Keratinocyte (primary cell): ENCODE measurements around the gene SNX30. TPM values are rescaled to one million over a fixed set of nuclear protein-coding genes. Genes with fewer than 3 reads are reported as not detected.

Experiments used
- DNase-seq: peaks from one replicate; pipeline ENCODE4 v3.0.0-alpha.2; 2011; ENCODE audit warnings: low read depth, missing footprints, low spot score
- FAIRE-seq: peaks from 2 replicates; lab custom pipeline; 2011; peaks lifted over from hg19 to GRCh38; lab: Jason Lieb, UNC
- H2AFZ ChIP-seq: 2 replicates; pipeline ENCODE4 v1.6.0; 2012; ENCODE audit warnings: low read length, control low read depth, inconsistent platforms; ENCODE audit not compliant: control insufficient read depth
- H3K27ac ChIP-seq: 2 replicates; pipeline ENCODE4 v1.5.1; 2011; ENCODE audit warnings: low read length; ENCODE audit not compliant: control insufficient read depth, insufficient read depth
- H3K27me3 ChIP-seq: 3 replicates; pipeline ENCODE4 v1.6.0; 2011; ENCODE audit warnings: low read length; ENCODE audit not compliant: control insufficient read depth, insufficient read depth; ENCODE audit errors: extremely low read depth
- H3K36me3 ChIP-seq, 2 experiments: 2 replicates in 1 of 2; 3 replicates in 1 of 2; pipeline ENCODE4 v1.5.1; 2011; ENCODE audit warnings: low read length in 2 of 2, mild to moderate bottlenecking in 1 of 2; ENCODE audit not compliant: control insufficient read depth in 2 of 2, insufficient read depth in 2 of 2; ENCODE audit errors: extremely low read depth in 1 of 2
- H3K4me1 ChIP-seq: 3 replicates; pipeline ENCODE4 v1.5.1; 2011; ENCODE audit warnings: low read length; ENCODE audit not compliant: control insufficient read depth, insufficient read depth; ENCODE audit errors: extremely low read depth
- H3K4me2 ChIP-seq: 3 replicates; pipeline ENCODE4 v1.6.0; 2011; ENCODE audit warnings: low read depth, low read length; ENCODE audit not compliant: control insufficient read depth, insufficient read depth; ENCODE audit errors: extremely low read depth
- H3K4me3 ChIP-seq, 3 experiments: fragments of 200-600 bp in 1 of 3; sonication (generic) in 1 of 3; 2 replicates in 2 of 3; 3 replicates in 1 of 3; pipeline ENCODE4 v1.5.1; 2011 to 2016; ENCODE audit warnings: low read length in 3 of 3, mild to moderate bottlenecking in 3 of 3, control low read depth in 2 of 3, inconsistent platforms in 1 of 3, low read depth in 1 of 3, mixed read lengths in 1 of 3, mixed run types in 1 of 3, moderate library complexity in 1 of 3; ENCODE audit not compliant: control insufficient read depth in 2 of 3, insufficient read depth in 2 of 3; ENCODE audit errors: extremely low read depth in 1 of 3
- H3K79me2 ChIP-seq: 2 replicates; pipeline ENCODE4 v1.6.0; 2012; ENCODE audit warnings: low read length; ENCODE audit not compliant: control insufficient read depth, insufficient read depth
- H3K9ac ChIP-seq: 3 replicates; pipeline ENCODE4 v1.6.0; 2011; ENCODE audit warnings: low read length; ENCODE audit not compliant: control insufficient read depth, insufficient read depth; ENCODE audit errors: extremely low read depth
- H3K9me1 ChIP-seq: 3 replicates; pipeline ENCODE4 v1.6.0; 2011; ENCODE audit warnings: low read length; ENCODE audit not compliant: control insufficient read depth, insufficient read depth; ENCODE audit errors: extremely low read depth
- H3K9me3 ChIP-seq: 2 replicates; pipeline ENCODE4 v1.5.1; 2012; ENCODE audit warnings: low read depth, low read length; ENCODE audit not compliant: control insufficient read depth
- H4K20me1 ChIP-seq: 3 replicates; pipeline ENCODE4 v1.6.0; 2011; ENCODE audit warnings: low read length; ENCODE audit not compliant: control insufficient read depth, insufficient read depth; ENCODE audit errors: extremely low read depth
- EZH2 ChIP-seq: IDR thresholded peaks from one replicate; pipeline ENCODE4 v1.6.1; 2012; ENCODE audit warnings: inconsistent platforms, mild to moderate bottlenecking, low read length, moderate library complexity
- dilution Hi-C: fragments of 300-500 bp; cut with MboI; formaldehyde crosslinking; loops from one replicate; pipeline ENCODE4 v1.7.0; 2020; ENCODE audit warnings: low sequenced_read_pairs; ENCODE audit not compliant: extremely low pct_ligation_motif_present
- polyA plus RNA-seq, 5 experiments: library from polyadenylated mRNA; depleted of rRNA in 3 of 5; stranded (reverse) in 3 of 5; stranded (forward) in 1 of 5; unstranded in 1 of 5; fragments of >200 nt; gene quantifications; 1 replicate in 1 of 5; 2 replicates in 3 of 5; 3 replicates in 1 of 5; pipeline versions ENCODE4 v1.2.1 to v1.2.3, GENCODE V29; 2011 to 2012; ENCODE audit warnings: missing spikeins in 2 of 5, low read depth in 1 of 5, low replicate concordance in 1 of 5
- TF ChIP-seq, protein P1 (sequence below), 3 experiments: IDR thresholded peaks in 1 of 3; conservative IDR thresholded peaks in 1 of 3; optimal IDR thresholded peaks in 1 of 3; 2 replicates in 2 of 3; 3 replicates in 1 of 3; pipeline versions ENCODE3 to v1.5.1; 2011; ENCODE audit warnings: low read length in 3 of 3, mild to moderate bottlenecking in 3 of 3, moderate library complexity in 2 of 3, control low read depth in 1 of 3, inconsistent platforms in 1 of 3; ENCODE audit not compliant: insufficient read depth in 2 of 3; ENCODE audit errors: extremely low read depth in 1 of 3

Gene SNX30
- polyA plus RNA-seq, 1 donor (not counting 4 experiments of a cell fraction or from before 2014, with no cell fraction given) = 9.0 TPM

DNA sequence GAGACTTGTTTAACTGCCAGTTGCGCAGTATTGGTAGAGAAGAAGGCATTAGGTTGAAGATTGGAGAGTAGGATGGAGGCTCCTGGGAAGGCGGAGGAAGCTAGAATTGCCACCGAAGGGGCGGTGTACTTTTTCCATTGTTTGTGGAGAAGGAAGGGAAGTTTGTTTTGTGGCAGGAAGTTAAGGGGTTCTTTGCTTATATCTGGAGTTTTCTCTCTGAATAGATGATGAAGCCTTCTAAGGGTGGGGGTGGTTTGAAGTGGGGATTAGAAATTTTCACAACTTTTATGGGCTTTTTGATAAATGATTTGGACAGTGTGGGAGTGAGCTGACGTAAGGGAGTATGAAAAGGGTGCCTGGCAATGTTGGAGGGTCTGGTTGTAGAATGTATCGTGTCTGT is 59.3 kb downstream of the SNX30 start:
- Histone ChIP-seq H3K9me1 (no peaks in the 10 kb centered on the region), H3K27ac (no peak overlapping the region), H2AFZ (no peak overlapping the region), H3K9ac (no peak overlapping the region), H3K27me3 (no peaks in the 10 kb centered on the region), H3K4me1 (peaks cover 5% of the 10 kb centered on the region), H3K4me3 (no peak overlapping the region), H3K4me2 (no peak overlapping the region), H3K36me3 (peaks cover 0 to 3% of the 10 kb centered on the region in 2 experiments), H3K9me3 (no peaks in the 10 kb centered on the region), H3K79me2 (peaks cover 6% of the 10 kb centered on the region), H4K20me1 (no peaks in the 10 kb centered on the region)
- dilution Hi-C loops = no loop called here
- DNase-seq = no peak
- TF ChIP-seq, protein P1, sequence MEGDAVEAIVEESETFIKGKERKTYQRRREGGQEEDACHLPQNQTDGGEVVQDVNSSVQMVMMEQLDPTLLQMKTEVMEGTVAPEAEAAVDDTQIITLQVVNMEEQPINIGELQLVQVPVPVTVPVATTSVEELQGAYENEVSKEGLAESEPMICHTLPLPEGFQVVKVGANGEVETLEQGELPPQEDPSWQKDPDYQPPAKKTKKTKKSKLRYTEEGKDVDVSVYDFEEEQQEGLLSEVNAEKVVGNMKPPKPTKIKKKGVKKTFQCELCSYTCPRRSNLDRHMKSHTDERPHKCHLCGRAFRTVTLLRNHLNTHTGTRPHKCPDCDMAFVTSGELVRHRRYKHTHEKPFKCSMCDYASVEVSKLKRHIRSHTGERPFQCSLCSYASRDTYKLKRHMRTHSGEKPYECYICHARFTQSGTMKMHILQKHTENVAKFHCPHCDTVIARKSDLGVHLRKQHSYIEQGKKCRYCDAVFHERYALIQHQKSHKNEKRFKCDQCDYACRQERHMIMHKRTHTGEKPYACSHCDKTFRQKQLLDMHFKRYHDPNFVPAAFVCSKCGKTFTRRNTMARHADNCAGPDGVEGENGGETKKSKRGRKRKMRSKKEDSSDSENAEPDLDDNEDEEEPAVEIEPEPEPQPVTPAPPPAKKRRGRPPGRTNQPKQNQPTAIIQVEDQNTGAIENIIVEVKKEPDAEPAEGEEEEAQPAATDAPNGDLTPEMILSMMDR (optimal IDR thresholded peaks at IDR 0.05 in 1 of 3, IDR thresholded peaks at IDR 0.05 in 1 of 3, conservative IDR thresholded peaks at IDR 0.05 in 1 of 3; ENCODE audit: extremely low read depth in 1 of 3, insufficient read depth in 2 of 3, low read length in 3 of 3) = no peak
- no peak for TF ChIP-seq EZH2
- FAIRE-seq = no peak

- H3K27me3 ChIP-seq = no peaks in the 10 kb centered on the region
- H3K9me3 ChIP-seq = no peaks in the 10 kb centered on the region
- H3K27ac ChIP-seq = no peak overlapping the region
- H3K9me1 ChIP-seq = no peaks in the 10 kb centered on the region
- no peaks in the 10 kb centered on the region for H4K20me1 ChIP-seq
- H3K36me3 ChIP-seq = peaks cover 0 to 3% of the 10 kb centered on the region in 2 experiments
- peaks cover 6% of the 10 kb centered on the region for H3K79me2 ChIP-seq
- no peak for DNase-seq
- no peak overlapping the region for H3K9ac ChIP-seq
- H3K4me1 ChIP-seq = peaks cover 5% of the 10 kb centered on the region
- no peak overlapping the region for H3K4me3 ChIP-seq
- FAIRE-seq = no peak
- no peak for TF ChIP-seq EZH2
- TF ChIP-seq, protein P1 (optimal IDR thresholded peaks at IDR 0.05 in 1 of 3, IDR thresholded peaks at IDR 0.05 in 1 of 3, conservative IDR thresholded peaks at IDR 0.05 in 1 of 3; ENCODE audit: extremely low read depth in 1 of 3, insufficient read depth in 2 of 3, low read length in 3 of 3) = no peak
- H3K4me2 ChIP-seq = no peak overlapping the region
- no peak overlapping the region for H2AFZ ChIP-seq
- dilution Hi-C loops = no loop called here
Observed at GRCh38 chr9:112810696-112811490, 60.3 kb downstream of the SNX30 start.
